Amniotic stem cell (primary cell): ENCODE results near the gene CTNNA3.

ENCODE experiments used
- DNase-seq: peaks from one replicate; lab custom pipeline; 2025; lab: John Stamatoyannopoulos, UW

The CTNNA3 gene

GRCh38 chr10:67114945-67115344 lies 581.0 kb downstream of the CTNNA3 start:
- no peak for DNase-seq

GRCh38 chr10:67112765-67113164 lies 583.2 kb downstream of the CTNNA3 start:
- no peak for DNase-seq

- no peak for DNase-seq
Observed at GRCh38 chr10:67110286-67110685, 585.7 kb downstream of the CTNNA3 start.

GRCh38 chr10:67107670-67108069 lies 588.3 kb downstream of the CTNNA3 start:
- no peak for DNase-seq

GRCh38 chr10:67100951-67101350 lies 595.0 kb downstream of the CTNNA3 start:
- no peak for DNase-seq

- no peak for DNase-seq
Observed at GRCh38 chr10:67098461-67098860, 597.5 kb downstream of the CTNNA3 start.

- no peak for DNase-seq
Observed at GRCh38 chr10:67095531-67095930, 600.5 kb downstream of the CTNNA3 start.

GRCh38 chr10:67088036-67088435 lies 608.0 kb downstream of the CTNNA3 start:
- DNase-seq: no peak

- DNase-seq: no peak
Observed at GRCh38 chr10:67087135-67087425, 608.9 kb downstream of the CTNNA3 start.

GRCh38 chr10:67086327-67087134 lies 609.5 kb downstream of the CTNNA3 start:
- DNase-seq: no peak

GRCh38 chr10:67079126-67079525 lies 616.9 kb downstream of the CTNNA3 start:
- no peak for DNase-seq

- DNase-seq: no peak
Observed at GRCh38 chr10:67077376-67077775, 618.6 kb downstream of the CTNNA3 start.

- no peak for DNase-seq
Observed at GRCh38 chr10:67076144-67076543, 619.9 kb downstream of the CTNNA3 start.

GRCh38 chr10:67075491-67075971 lies 620.5 kb downstream of the CTNNA3 start:
- DNase-seq: no peak

GRCh38 chr10:67072654-67073053 lies 623.3 kb downstream of the CTNNA3 start:
- DNase-seq: no peak

- no peak for DNase-seq
Observed at GRCh38 chr10:67050415-67050814, 645.6 kb downstream of the CTNNA3 start.

GRCh38 chr10:67049988-67050387 lies 646.0 kb downstream of the CTNNA3 start:
- DNase-seq: no peak

GRCh38 chr10:67046507-67046906 lies 649.5 kb downstream of the CTNNA3 start:
- DNase-seq: no peak

GRCh38 chr10:67045404-67045803 lies 650.6 kb downstream of the CTNNA3 start:
- no peak for DNase-seq

GRCh38 chr10:67043041-67043440 lies 653.0 kb downstream of the CTNNA3 start:
- no peak for DNase-seq

GRCh38 chr10:67036808-67037207 lies 659.2 kb downstream of the CTNNA3 start:
- DNase-seq: no peak

GRCh38 chr10:67033878-67034277 lies 662.1 kb downstream of the CTNNA3 start:
- no peak for DNase-seq

- no peak for DNase-seq
Observed at GRCh38 chr10:67022099-67022498, 673.9 kb downstream of the CTNNA3 start.

- DNase-seq: no peak
Observed at GRCh38 chr10:67017218-67017617, 678.8 kb downstream of the CTNNA3 start.
